Tibial nerve (tissue), 4 donors: Measurements from ENCODE around the gene GJA1.

Experiments used
- CTCF ChIP-seq, 5 experiments: fragments of 200-600 bp in 3 of 5; fragments of 450-650 bp in 2 of 5; sonication (generic) in 3 of 5; IDR thresholded peaks; one replicate each; pipeline ENCODE4 v1.5.1; 2016 to 2019; ENCODE audit warnings: antibody characterized with exemption in 5 of 5, mild to moderate bottlenecking in 3 of 5, moderate library complexity in 2 of 5
- EP300 ChIP-seq, 2 donors: sonication (generic); formaldehyde crosslinking; IDR thresholded peaks; one replicate each; pipeline ENCODE4 v1.6.1; 2017; ENCODE audit warnings: antibody characterized with exemption in 2 of 2, mild to moderate bottlenecking in 1 of 2
- POLR2A ChIP-seq, 2 donors: fragments of 450-650 bp; IDR thresholded peaks; one replicate each; pipeline ENCODE4 v1.6.1; 2017; ENCODE audit warnings: antibody characterized with exemption in 2 of 2, mild to moderate bottlenecking in 2 of 2, moderate library complexity in 2 of 2

- TF ChIP-seq CTCF (IDR thresholded peaks at IDR 0.05) (no peak), POLR2A (IDR thresholded peaks at IDR 0.05) (no peak), EP300 (IDR thresholded peaks at IDR 0.05) (no peak)
Measured at GRCh38 chr6:121482751-121483150, 47.3 kb downstream of the GJA1 start.
